Fibroblast of villous mesenchyme (primary cell): ENCODE measurements around the gene NUDT5. TPM values are rescaled to one million over a fixed set of nuclear protein-coding genes. Genes with fewer than 3 reads are reported as not detected.

Experiments used
- DNase-seq: peaks from one replicate; pipeline ENCODE4 v3.0.0-alpha.2; 2010; ENCODE audit warnings: low read depth
- H3K4me3 ChIP-seq: 2 replicates; pipeline ENCODE4 v1.5.1; 2011; ENCODE audit warnings: low read depth, mild to moderate bottlenecking, low read length
- CTCF ChIP-seq: IDR thresholded peaks from 2 replicates; pipeline ENCODE4 v1.5.1; 2012; ENCODE audit warnings: low read depth, mild to moderate bottlenecking, low read length; ENCODE audit not compliant: insufficient read depth
- total RNA-seq: library from RNA; depleted of rRNA; stranded (reverse); fragments of >200 nt; gene quantifications from 2 replicates; pipeline ENCODE4 v1.2.3, GENCODE V29; 2012

Gene NUDT5
- total RNA-seq, 1 donor, result 59.2 TPM

- DNase-seq, result no peak
- TF ChIP-seq CTCF, result no peak
- no peak overlapping the region for H3K4me3 ChIP-seq
Measured at GRCh38 chr10:12202226-12202625, 6.5 kb upstream of the NUDT5 start.

DNA sequence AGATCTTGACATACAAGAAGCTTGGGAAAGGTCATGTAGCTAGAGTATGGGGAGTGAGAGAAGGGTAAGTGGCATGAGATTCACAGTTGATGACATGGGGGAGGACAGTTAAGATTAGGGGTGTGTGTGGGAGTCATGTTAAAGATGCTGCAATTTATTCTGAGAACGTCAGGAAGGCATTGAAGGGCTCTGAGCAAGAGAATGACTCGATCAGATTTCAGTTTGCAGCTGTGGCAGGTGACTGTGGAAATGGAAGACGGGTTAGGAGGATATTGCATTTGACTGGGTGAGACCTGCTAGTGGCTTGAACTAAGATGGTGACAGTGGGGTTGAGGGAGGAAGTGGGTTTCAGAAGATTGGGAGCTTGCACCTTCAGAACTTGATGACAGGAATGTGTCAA, 5.9 kb upstream of the NUDT5 start:
- no peak for DNase-seq
- TF ChIP-seq CTCF, result no peak

GRCh38 chr10:12200850-12201249, 5.2 kb upstream of the NUDT5 start:
- H3K4me3 ChIP-seq, result no peak overlapping the region
- no peak for TF ChIP-seq CTCF
- no peak for DNase-seq

More for the DNA sequence above, 5.9 kb upstream of the NUDT5 start:
- H3K4me3 ChIP-seq, result no peak overlapping the region

- no peak overlapping the region for H3K4me3 ChIP-seq
- no peak for DNase-seq
- no peak for TF ChIP-seq CTCF
Measured at GRCh38 chr10:12198156-12198555, 2.5 kb upstream of the NUDT5 start.

GRCh38 chr10:12196531-12197211, 980 bp upstream of the NUDT5 start:
- no peak for TF ChIP-seq CTCF
- peak overlapping the region; percentile 75 for H3K4me3 ChIP-seq
- no peak for DNase-seq

GRCh38 chr10:12195281-12195602, 449 bp downstream of the NUDT5 start:
- peak overlapping the region; percentile 75 for H3K4me3 ChIP-seq
- no peak for DNase-seq
- no peak for TF ChIP-seq CTCF

GRCh38 chr10:12194752-12195271, 879 bp downstream of the NUDT5 start:
- TF ChIP-seq CTCF, result no peak
- DNase-seq, result peak; percentile 63
- peak overlapping the region; percentile 75 for H3K4me3 ChIP-seq
